AG04450 (cell line): Measurements from ENCODE around the gene ZNF446. TPM values are rescaled to one million over a fixed set of nuclear protein-coding genes. Genes with fewer than 3 reads are reported as not detected.
A peak's percentile ranks its signal among the peaks of the same experiment; 100 is the strongest.

ENCODE experiments used
- CTCF ChIA-PET: fragments of 300-600, 350-600 bp; formaldehyde crosslinking; extraction: SDS; loops from one replicate; lab custom pipeline; 2022; ENCODE audit warnings: antibody characterized with exemption, inconsistent platforms; lab: Charles Lee
- POLR2A ChIA-PET: fragments of 350-600 bp; formaldehyde crosslinking; extraction: SDS; loops from one replicate; lab custom pipeline; 2021; ENCODE audit warnings: antibody characterized with exemption, inconsistent platforms; lab: Yijun Ruan, JAX
- DNase-seq: peaks from one replicate; pipeline ENCODE4 v3.0.0-alpha.2; 2011; ENCODE audit warnings: low read depth, low spot score
- H3K27ac ChIP-seq: one replicate; pipeline ENCODE4 v1.5.1; 2012; ENCODE audit warnings: low read depth, low read length, control low read depth
- H3K27me3 ChIP-seq: one replicate; pipeline ENCODE4 v1.6.0; 2012; ENCODE audit warnings: low read length; ENCODE audit not compliant: control insufficient read depth, insufficient read depth
- H3K4me3 ChIP-seq: 2 replicates; pipeline ENCODE4 v1.5.1; 2011; ENCODE audit warnings: mild to moderate bottlenecking, low read depth, low read length, control low read depth
- H3K9me3 ChIP-seq: 2 replicates; pipeline ENCODE4 v1.5.1; 2012; ENCODE audit warnings: low read length; ENCODE audit not compliant: control insufficient read depth, insufficient read depth
- polyA plus RNA-seq: library from polyadenylated mRNA; depleted of rRNA; stranded (reverse); fragments of >200 nt; gene quantifications from 2 replicates; pipeline ENCODE4 v1.2.3, GENCODE V29; 2011
- TF ChIP-seq, protein P1 (sequence below): IDR thresholded peaks from 2 replicates; pipeline ENCODE4 v1.5.1; 2011; ENCODE audit warnings: low read depth, low read length, control low read depth, inconsistent platforms

The ZNF446 gene
- polyA plus RNA-seq, 1 experiment: 3.7 TPM

DNA sequence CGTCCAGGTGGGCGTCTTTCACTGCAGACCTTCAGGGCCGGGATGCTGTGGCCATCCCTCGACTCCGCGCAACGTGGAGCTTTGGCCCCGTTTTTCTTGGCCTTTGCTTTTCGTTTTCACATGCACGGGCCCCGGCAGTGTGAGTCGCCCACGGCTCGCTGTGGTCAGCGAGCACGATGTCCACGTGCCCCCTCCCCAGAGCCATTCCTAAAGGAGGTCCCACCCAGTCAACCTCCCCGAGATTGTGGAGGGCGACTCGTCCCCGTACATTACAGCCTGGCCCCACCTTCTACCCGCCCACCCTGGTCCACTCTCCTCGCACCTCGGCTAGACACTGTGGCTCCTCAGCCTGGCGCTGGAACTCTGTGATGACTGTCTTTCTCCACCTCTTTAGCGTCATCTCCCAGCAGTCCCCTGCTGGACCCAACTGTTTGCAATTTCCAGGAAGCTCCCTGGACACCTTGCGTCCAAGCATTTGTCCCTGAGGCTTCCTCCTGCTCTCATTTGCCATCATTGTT, 405 bp downstream of the ZNF446 start:
- Histone ChIP-seq H3K27me3 (no peaks in the 10 kb centered on the region), H3K9me3 (no peaks in the 10 kb centered on the region), H3K4me3 (peak overlapping the region; percentile 71), H3K27ac (peak overlapping the region; percentile 91)
- TF ChIP-seq, protein P1, sequence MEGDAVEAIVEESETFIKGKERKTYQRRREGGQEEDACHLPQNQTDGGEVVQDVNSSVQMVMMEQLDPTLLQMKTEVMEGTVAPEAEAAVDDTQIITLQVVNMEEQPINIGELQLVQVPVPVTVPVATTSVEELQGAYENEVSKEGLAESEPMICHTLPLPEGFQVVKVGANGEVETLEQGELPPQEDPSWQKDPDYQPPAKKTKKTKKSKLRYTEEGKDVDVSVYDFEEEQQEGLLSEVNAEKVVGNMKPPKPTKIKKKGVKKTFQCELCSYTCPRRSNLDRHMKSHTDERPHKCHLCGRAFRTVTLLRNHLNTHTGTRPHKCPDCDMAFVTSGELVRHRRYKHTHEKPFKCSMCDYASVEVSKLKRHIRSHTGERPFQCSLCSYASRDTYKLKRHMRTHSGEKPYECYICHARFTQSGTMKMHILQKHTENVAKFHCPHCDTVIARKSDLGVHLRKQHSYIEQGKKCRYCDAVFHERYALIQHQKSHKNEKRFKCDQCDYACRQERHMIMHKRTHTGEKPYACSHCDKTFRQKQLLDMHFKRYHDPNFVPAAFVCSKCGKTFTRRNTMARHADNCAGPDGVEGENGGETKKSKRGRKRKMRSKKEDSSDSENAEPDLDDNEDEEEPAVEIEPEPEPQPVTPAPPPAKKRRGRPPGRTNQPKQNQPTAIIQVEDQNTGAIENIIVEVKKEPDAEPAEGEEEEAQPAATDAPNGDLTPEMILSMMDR: no peak
- CTCF ChIA-PET: no interaction called here
- no peak for DNase-seq
- POLR2A ChIA-PET: interaction anchor here (0.8 to 1.8 kb wide), 2 partner anchors 23 to 68 kb away, joined by 3 to 4 read pairs; partner anchors contain the start of gene ZNF584

DNA sequence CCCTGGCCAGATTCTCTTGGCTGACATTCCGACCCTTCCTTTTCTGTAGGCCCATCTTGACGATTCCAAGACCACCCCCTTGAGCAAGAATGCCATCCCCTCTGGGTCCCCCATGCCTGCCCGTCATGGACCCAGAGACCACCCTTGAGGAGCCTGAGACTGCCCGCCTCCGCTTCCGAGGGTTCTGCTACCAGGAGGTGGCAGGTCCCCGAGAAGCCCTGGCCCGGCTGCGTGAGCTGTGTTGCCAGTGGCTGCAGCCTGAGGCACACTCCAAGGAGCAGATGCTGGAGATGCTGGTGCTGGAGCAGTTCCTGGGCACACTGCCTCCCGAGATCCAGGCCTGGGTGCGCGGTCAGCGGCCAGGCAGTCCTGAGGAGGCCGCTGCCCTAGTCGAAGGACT, 978 bp downstream of the ZNF446 start:
- H3K27me3 ChIP-seq: no peaks in the 10 kb centered on the region
- no peak overlapping the region; the same call in 1 of the 2 replicates for H3K4me3 ChIP-seq
- TF ChIP-seq, protein P1: no peak
- H3K9me3 ChIP-seq: no peaks in the 10 kb centered on the region
- H3K27ac ChIP-seq: no peak overlapping the region
- DNase-seq: no peak
- POLR2A ChIA-PET: no interaction called here
- CTCF ChIA-PET: no interaction called here

DNA sequence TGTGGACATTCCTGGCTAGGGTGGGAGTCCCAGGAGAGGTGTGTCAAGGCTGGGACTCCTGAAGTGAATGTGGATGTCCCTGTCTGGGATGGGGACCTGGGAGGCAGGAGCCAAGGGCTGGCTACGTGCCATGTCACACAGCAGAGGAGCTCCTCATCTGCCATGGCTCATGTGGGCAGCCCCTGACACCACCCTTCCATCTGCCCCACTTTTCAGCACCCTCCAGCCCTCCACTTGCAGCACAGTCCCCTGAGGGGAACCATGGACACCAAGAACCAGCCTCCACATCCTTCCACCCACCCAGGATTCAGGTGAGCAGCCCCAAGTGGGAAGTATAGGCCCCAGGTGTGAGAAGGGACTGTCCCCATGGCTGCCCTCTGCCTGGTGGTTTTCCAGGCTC, 1.7 kb downstream of the ZNF446 start:
- TF ChIP-seq, protein P1: no peak
- Histone ChIP-seq H3K4me3 (no peak overlapping the region), H3K27ac (no peak overlapping the region), H3K27me3 (no peaks in the 10 kb centered on the region), H3K9me3 (no peaks in the 10 kb centered on the region)
- CTCF ChIA-PET: no interaction called here
- no peak for DNase-seq
- POLR2A ChIA-PET: no interaction called here

DNA sequence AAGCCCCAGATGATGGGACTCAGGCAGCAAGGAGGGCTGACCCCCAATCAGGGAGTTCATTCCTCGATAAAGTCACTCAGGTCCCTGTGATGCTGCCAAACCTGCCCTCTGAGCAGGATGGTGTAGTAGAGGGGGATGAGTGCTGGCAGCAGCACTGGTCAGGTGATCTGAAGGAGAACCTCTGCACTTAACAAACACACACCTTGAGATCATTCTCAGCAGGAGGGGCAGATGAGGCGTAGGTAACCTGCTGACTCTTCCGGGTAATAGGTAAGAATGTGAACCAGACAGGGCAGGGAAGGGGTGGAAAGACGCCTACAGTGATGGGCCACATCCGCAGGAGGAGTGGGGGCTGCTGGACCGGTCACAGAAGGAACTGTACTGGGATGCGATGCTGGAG, 3.2 kb downstream of the ZNF446 start:
- no peaks in the 10 kb centered on the region for H3K9me3 ChIP-seq
- TF ChIP-seq, protein P1: no peak
- DNase-seq: no peak
- no peak overlapping the region for H3K4me3 ChIP-seq
- H3K27me3 ChIP-seq: no peaks in the 10 kb centered on the region
- ChIA-PET CTCF (no interaction called here), POLR2A (no interaction called here)
- no peak overlapping the region for H3K27ac ChIP-seq

DNA sequence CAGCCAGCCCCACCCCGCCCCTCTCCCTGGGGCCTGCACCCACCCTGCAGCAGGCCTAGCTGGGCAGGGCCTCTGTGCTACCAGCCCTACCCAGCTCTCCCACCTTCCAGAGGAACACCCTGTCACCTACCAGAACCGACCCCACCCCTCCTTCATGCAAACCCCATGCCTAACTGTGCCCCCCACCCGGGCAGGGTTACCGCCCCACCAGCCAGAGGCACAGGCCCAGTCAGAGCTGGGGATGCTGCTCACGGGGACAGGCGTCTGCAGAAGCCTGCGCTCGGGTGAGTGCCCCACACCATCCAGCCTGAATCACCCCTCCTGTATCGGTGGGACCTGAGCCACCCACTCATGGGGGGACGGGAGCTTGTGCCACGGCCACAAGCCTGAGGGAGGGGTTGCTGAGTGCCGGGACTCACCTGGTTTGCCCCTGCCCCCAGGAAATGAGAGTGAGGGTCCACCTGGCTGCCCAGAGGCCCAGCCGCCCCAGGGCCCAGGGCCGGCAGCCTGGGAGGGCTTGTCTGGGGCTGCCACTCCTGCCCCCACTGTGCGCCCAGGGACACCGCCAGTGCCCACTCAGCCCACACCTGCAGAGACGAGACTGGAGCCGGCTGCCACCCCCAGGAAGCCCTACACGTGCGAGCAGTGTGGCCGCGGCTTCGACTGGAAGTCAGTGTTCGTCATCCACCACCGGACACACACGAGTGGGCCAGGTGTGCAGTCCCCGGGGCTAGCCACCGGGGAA, 3.8 kb downstream of the ZNF446 start:
- no peak for DNase-seq
- CTCF ChIA-PET: no interaction called here
- Histone ChIP-seq H3K9me3 (no peaks in the 10 kb centered on the region), H3K4me3 (no peak overlapping the region), H3K27me3 (no peaks in the 10 kb centered on the region), H3K27ac (no peak overlapping the region)
- POLR2A ChIA-PET: no interaction called here
- TF ChIP-seq, protein P1: no peak
